Lung (tissue), 12 donors: ENCODE data around the gene ASIC2. TPM values are rescaled to one million over a fixed set of nuclear protein-coding genes. Genes with fewer than 3 reads are reported as not detected.
A peak's percentile ranks its signal among the peaks of the same experiment; 100 is the strongest.

Experiments used
- ATAC-seq: fragments of 200-7000 bp; cut with Tn5 transposase; one replicate; pipeline ENCODE4 v1.9.1; 2020; ENCODE audit warnings: moderate number of reproducible peaks; ENCODE audit not compliant: insufficient read depth, low FRiP score
- DNase-seq, 3 donors: peaks; one replicate each; pipeline ENCODE4 v3.0.0-alpha.2; 2013 to 2017
- H3K27ac ChIP-seq, 2 donors: one replicate each; pipeline ENCODE4 v1.5.1; 2013; ENCODE audit warnings: mild to moderate bottlenecking in 2 of 2, moderate library complexity in 2 of 2, control low read depth in 1 of 2, inconsistent platforms in 1 of 2, low read depth in 1 of 2, low read length in 1 of 2
- H3K27me3 ChIP-seq, 3 donors: one replicate each; pipeline ENCODE4 v1.5.1; 2013; ENCODE audit warnings: low read length in 2 of 3; ENCODE audit not compliant: control insufficient read depth in 3 of 3, insufficient read depth in 3 of 3
- H3K36me3 ChIP-seq, 4 donors: one replicate each; pipeline ENCODE4 v1.5.1; 2013; ENCODE audit warnings: low read length in 4 of 4, mild to moderate bottlenecking in 1 of 4, moderate library complexity in 1 of 4; ENCODE audit not compliant: control insufficient read depth in 4 of 4, insufficient read depth in 4 of 4
- H3K4me1 ChIP-seq, 5 donors: one replicate each; pipeline ENCODE4 v1.5.1; 2013; ENCODE audit warnings: low read length in 5 of 5, mild to moderate bottlenecking in 2 of 5, moderate library complexity in 1 of 5; ENCODE audit not compliant: control insufficient read depth in 5 of 5, insufficient read depth in 5 of 5
- H3K4me3 ChIP-seq: one replicate; pipeline ENCODE4 v1.5.1; 2013; ENCODE audit warnings: mild to moderate bottlenecking, control low read depth, moderate library complexity
- H3K9ac ChIP-seq, 2 donors: one replicate each; pipeline ENCODE4 v1.5.1; 2013; ENCODE audit warnings: low read length in 2 of 2, control low read depth in 1 of 2; ENCODE audit not compliant: insufficient read depth in 1 of 2
- H3K9me3 ChIP-seq, 4 donors: one replicate each; pipeline ENCODE4 v1.5.1; 2013; ENCODE audit warnings: low read length in 3 of 4, mild to moderate bottlenecking in 1 of 4, moderate library complexity in 1 of 4; ENCODE audit not compliant: control insufficient read depth in 4 of 4, insufficient read depth in 3 of 4
- CTCF ChIP-seq: IDR thresholded peaks from 2 replicates; pipeline ENCODE4 v1.5.1; 2012; ENCODE audit warnings: mild to moderate bottlenecking; ENCODE audit errors: control extremely low read depth, extremely low read depth
- WGBS, 2 donors: extraction: QIAGEN DNeasy Blood & Tissue Kit; methylation state at CpG; one replicate each; pipeline ENCODE4 v1.1.7; 2013; 5-methylcytosine and 5-hydroxymethylcytosine counted together
- polyA plus RNA-seq, 2 donors: library from polyadenylated mRNA; stranded (reverse); fragments of 200-250 nt; gene quantifications; one replicate each; pipeline ENCODE4 v1.2.1, GENCODE V29; 2013
- total RNA-seq, 2 donors: library from RNA; depleted of rRNA in 1 of 2; stranded (reverse); fragments of >200 nt in 1 of 2; gene quantifications; one replicate each; pipeline ENCODE4 v1.2.1, GENCODE V29; 2014 to 2021
- donor health status: control.
- donor health status: control.
- donor health status: Bipolar disorder and iron deficiency.
- donor health status: healthy.
- donor health status: DM: yes; HTN: yes; CAD: no.

The ASIC2 gene
- total and polyA plus RNA-seq, 4 donors = 0.03 to 0.28 (median 0.14) TPM; not detected in 1

GRCh38 chr17:33284022-33284421 lies 9.1 kb downstream of the ASIC2 start:
- ATAC-seq (peak; percentile 34), DNase-seq (peak in 2 of 3 donors; percentile 30 to 74)
- whole genome bisulfite sequencing, 2 donors = 21 to 26% methylated on average over 4 of the region's 4 CpGs
- Histone ChIP-seq H3K9me3 (no peaks in the 10 kb centered on the region), H3K36me3 (no peaks in the 10 kb centered on the region), H3K27me3 (peaks cover 0 to 20% (median 11%) of the 10 kb centered on the region in 3 donors), H3K9ac (no peak overlapping the region), H3K4me1 (peaks cover 0 to 40% (median 11%) of the 10 kb centered on the region in 5 donors), H3K4me3 (no peak overlapping the region), H3K27ac (no peak overlapping the region)
- no peak for TF ChIP-seq CTCF

GRCh38 chr17:33280162-33280943 lies 12.7 kb downstream of the ASIC2 start:
- H3K27ac ChIP-seq = no peak overlapping the region
- no peaks in the 10 kb centered on the region for H3K27me3 ChIP-seq
- ATAC-seq (no peak), DNase-seq (peak in 2 of 3 donors; percentile 54 to 71)
- H3K9ac ChIP-seq = no peak overlapping the region
- TF ChIP-seq CTCF = no peak
- H3K4me3 ChIP-seq = no peak overlapping the region
- H3K36me3 ChIP-seq = no peaks in the 10 kb centered on the region
- 81 to 83% methylated on average over 8 of the region's 8 CpGs for WGBS, 2 donors
- H3K4me1 ChIP-seq = peaks cover 0 to 34% (median 9%) of the 10 kb centered on the region in 5 donors
- H3K9me3 ChIP-seq = peaks cover 0 to 3% (median 0%) of the 10 kb centered on the region in 4 donors

- H3K36me3 ChIP-seq = no peaks in the 10 kb centered on the region
- ATAC-seq (no peak), DNase-seq (peak in 2 of 3 donors; percentile 47 to 52)
- peaks cover 0 to 3% (median 0%) of the 10 kb centered on the region in 4 donors for H3K9me3 ChIP-seq
- H3K27me3 ChIP-seq = peaks cover 0 to 2% (median 0%) of the 10 kb centered on the region in 3 donors
- H3K4me1 ChIP-seq = peaks cover 0 to 17% (median 0%) of the 10 kb centered on the region in 5 donors
- 57 to 60% methylated on average over 10 of the region's 10 CpGs for WGBS, 2 donors
- TF ChIP-seq CTCF = no peak
- no peak overlapping the region for H3K27ac ChIP-seq
- H3K9ac ChIP-seq = no peak overlapping the region
- H3K4me3 ChIP-seq = no peak overlapping the region
These were observed 15.5 kb downstream of the ASIC2 start for GRCh38 chr17:33277436-33278100.
